Panc1 (cell line): ENCODE data around the gene PARD6G. TPM values are rescaled to one million over a fixed set of nuclear protein-coding genes. Genes with fewer than 3 reads are reported as not detected.

Source experiments
- ATAC-seq: fragments of 200-7000 bp; cut with Tn5 transposase; 2 replicates; pipeline ENCODE4 v1.9.1; 2020; ENCODE audit warnings: mild to moderate bottlenecking, moderate library complexity
- BruUV-seq: library from RNA; stranded (reverse); fragments of 400-500 nt; replicated peaks from 2 replicates; lab custom pipeline; 2021; lab: Mats Ljungman, UMichigan
- CTCF ChIA-PET: fragments of 300-600 bp; sonication (Branson Sonifier 250); formaldehyde crosslinking; loops from one replicate; lab custom pipeline; 2022; ENCODE audit warnings: antibody characterized with exemption; lab: Charles Lee
- POLR2A ChIA-PET: fragments of 300-600 bp; sonication (Branson Sonifier 250); formaldehyde crosslinking; loops from one replicate; lab custom pipeline; 2022; ENCODE audit warnings: antibody characterized with exemption; lab: Charles Lee
- DNase-seq: peaks from one replicate; pipeline ENCODE4 v3.0.0-alpha.2; 2010; ENCODE audit warnings: low read depth, low spot score
- H3K27ac ChIP-seq: 2 replicates; pipeline ENCODE4 v1.5.1; 2011; ENCODE audit warnings: mild to moderate bottlenecking, low read length, inconsistent platforms
- H3K27me3 ChIP-seq: fragments of 200-500 bp; sonication (Bioruptor generic); 2 replicates; pipeline ENCODE4 v1.6.0; 2014; ENCODE audit warnings: low read length, inconsistent platforms; ENCODE audit not compliant: control insufficient read depth, insufficient read depth
- H3K36me3 ChIP-seq: fragments of 200-500 bp; sonication (Bioruptor generic); 2 replicates; pipeline ENCODE4 v1.5.1; 2014; ENCODE audit warnings: inconsistent platforms, mild to moderate bottlenecking, low read length, moderate library complexity; ENCODE audit not compliant: control insufficient read depth, insufficient read depth
- H3K4me1 ChIP-seq: 2 replicates; pipeline ENCODE4 v1.5.1; 2011; ENCODE audit warnings: inconsistent platforms, mild to moderate bottlenecking, low read length, moderate library complexity; ENCODE audit not compliant: control insufficient read depth, insufficient read depth
- H3K4me3 ChIP-seq, 2 experiments: 2 replicates each; pipeline ENCODE4 v1.5.1; 2011 to 2012; ENCODE audit warnings: low read depth in 2 of 2, low read length in 2 of 2, mild to moderate bottlenecking in 2 of 2, inconsistent platforms in 1 of 2, moderate library complexity in 1 of 2
- H3K9me3 ChIP-seq: fragments of 200-500 bp; sonication (Bioruptor generic); 2 replicates; pipeline ENCODE4 v1.5.1; 2014; ENCODE audit warnings: low read depth, mild to moderate bottlenecking, inconsistent platforms, low read length, moderate library complexity; ENCODE audit not compliant: control insufficient read depth, insufficient read depth
- CTCF ChIP-seq: fragments of 450-650 bp; IDR thresholded peaks from 2 replicates; pipeline ENCODE4 v1.5.1; 2017; ENCODE audit warnings: mild to moderate bottlenecking
- POLR2AphosphoS5 ChIP-seq: IDR thresholded peaks from 2 replicates; pipeline ENCODE4 v1.6.1; 2012; ENCODE audit warnings: mild to moderate bottlenecking, low read depth, low read length, moderate library complexity
- REST ChIP-seq, 2 experiments: IDR thresholded peaks; 2 replicates each; pipeline ENCODE4 v1.6.1; 2011 to 2012; ENCODE audit warnings: low read depth in 2 of 2, control low read depth in 1 of 2, low read length in 1 of 2, mild to moderate bottlenecking in 1 of 2, moderate library complexity in 1 of 2; ENCODE audit not compliant: insufficient read depth in 1 of 2
- SIN3A ChIP-seq: IDR thresholded peaks from 2 replicates; pipeline ENCODE4 v1.6.1; 2012; ENCODE audit warnings: low read depth, mild to moderate bottlenecking, low read length, moderate library complexity, borderline replicate concordance; ENCODE audit not compliant: insufficient read depth
- TCF7L2 ChIP-seq: IDR thresholded peaks from 2 replicates; pipeline ENCODE4 v1.6.1; 2011; ENCODE audit warnings: mild to moderate bottlenecking, low read depth, low read length, inconsistent platforms
- in situ Hi-C: cut with HindIII; loops from 2 replicates; pipeline ENCODE4 v1.10.0; 2016; ENCODE audit warnings: low sequenced_read_pairs, low pct_unique_long_range_greater_than_20kb
- intact Hi-C: fragments of 100-400 bp; cut with micrococcal nuclease; formaldehyde crosslinking; loops from one replicate; pipeline ENCODE4 v1.10.0; 2022; ENCODE audit not compliant: unreplicated experiment
- total RNA-seq: library from RNA; stranded (reverse); gene quantifications from one replicate; pipeline ENCODE4 v1.2.1, GENCODE V29; 2021; ENCODE audit not compliant: unreplicated experiment

The PARD6G gene
- total RNA-seq, 1 experiment from 2014 or later: 5.2 TPM

GRCh38 chr18:80232710-80233109, 14.6 kb downstream of the PARD6G start:
- no peaks in the 10 kb centered on the region for H3K36me3 ChIP-seq
- TF ChIP-seq REST (IDR thresholded peaks at IDR 0.05; ENCODE audit: insufficient read depth in 1 of 2, low read depth in 2 of 2, low read length in 1 of 2) (no peak), TCF7L2 (no peak), SIN3A (no peak), CTCF (no peak), POLR2AphosphoS5 (no peak)
- POLR2A ChIA-PET: no interaction called here
- no peak overlapping the region for H3K27ac ChIP-seq
- BruUV-seq: no TSS peak
- DNase-seq: no peak
- no peaks in the 10 kb centered on the region for H3K4me1 ChIP-seq
- intact Hi-C loops (no loop called here), in situ Hi-C loops (no loop called here)
- no peaks in the 10 kb centered on the region for H3K9me3 ChIP-seq
- H3K4me3 ChIP-seq: no peak overlapping the region
- no peak for ATAC-seq
- CTCF ChIA-PET: no interaction called here
- no peaks in the 10 kb centered on the region for H3K27me3 ChIP-seq

- ATAC-seq (no peak), DNase-seq (no peak)
- intact Hi-C loops: no loop called here
- no TSS peak for BruUV-seq
- no peaks in the 10 kb centered on the region for H3K27me3 ChIP-seq
- no peaks in the 10 kb centered on the region for H3K4me1 ChIP-seq
- H3K9me3 ChIP-seq: no peaks in the 10 kb centered on the region
- POLR2A ChIA-PET: no interaction called here
- no peaks in the 10 kb centered on the region for H3K36me3 ChIP-seq
- no peak for TF ChIP-seq SIN3A
- no peak for TF ChIP-seq REST (IDR thresholded peaks at IDR 0.05; ENCODE audit: insufficient read depth in 1 of 2, low read depth in 2 of 2, low read length in 1 of 2)
- no peak for TF ChIP-seq TCF7L2
- no peak for TF ChIP-seq POLR2AphosphoS5
- no peak overlapping the region for H3K4me3 ChIP-seq
- in situ Hi-C loops: no loop called here
- CTCF ChIA-PET: no interaction called here
- no peak overlapping the region for H3K27ac ChIP-seq
Measured at GRCh38 chr18:80232030-80232429, 15.3 kb downstream of the PARD6G start.
